ENCODE data around the gene MID1. TPM values are rescaled to one million over a fixed set of nuclear protein-coding genes. Genes with fewer than 3 reads are reported as not detected.

Gene MID1
- total RNA-seq, 1 donor from 2014 or later, result 35.7 TPM

DNA sequence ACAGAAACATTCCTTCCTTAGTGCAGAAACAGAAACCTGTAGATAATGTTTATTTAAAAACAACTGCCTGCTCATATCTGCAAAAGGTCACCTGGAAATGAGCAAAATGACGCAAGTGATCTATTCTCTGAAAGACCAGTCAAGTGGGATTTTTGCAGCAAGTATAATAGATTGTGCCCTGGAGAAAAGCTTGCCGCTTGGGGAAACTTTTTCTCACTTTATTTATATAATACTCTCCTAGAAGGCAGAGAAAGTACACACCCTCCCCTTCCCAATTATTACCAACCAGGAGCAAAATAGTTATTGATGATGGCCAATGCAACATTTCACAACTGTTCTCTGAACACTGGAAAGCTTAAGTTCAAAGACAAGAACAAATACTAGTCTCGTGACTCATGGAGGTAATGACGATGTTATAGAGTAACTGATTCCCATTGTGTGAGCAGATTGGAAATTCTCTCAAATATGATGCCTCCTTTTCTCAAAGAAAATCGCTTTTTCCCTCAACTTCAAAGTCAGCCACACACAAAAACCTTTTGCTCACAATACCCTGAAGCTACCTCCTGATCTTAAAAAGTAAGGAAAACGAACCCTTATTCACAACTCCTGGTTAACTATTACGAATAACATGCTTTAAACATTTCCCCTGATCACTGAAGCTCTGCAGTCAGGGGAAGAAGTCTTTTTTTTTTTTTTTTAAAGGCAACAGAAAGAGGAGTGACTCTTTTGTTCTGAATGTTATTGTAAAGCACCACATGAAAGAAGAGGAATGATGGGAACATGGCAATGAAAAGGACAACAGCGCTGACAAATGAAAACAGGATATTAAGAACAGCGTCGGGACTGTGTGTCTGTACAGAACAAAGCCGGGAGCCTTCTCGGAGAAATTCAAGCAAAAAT, 41.0 kb downstream of the MID1 start:
- intact Hi-C loops (cut with DNase I), result no loop called here
- DNase-seq (ENCODE audit: low spot score), result no peak

- intact Hi-C loops (cut with DNase I), result no loop called here
- no peak for DNase-seq (ENCODE audit: low spot score)
Observed at GRCh38 chrX:10578527-10578926, 41.9 kb downstream of the MID1 start.

- intact Hi-C loops (cut with DNase I), result no loop called here
Observed at GRCh38 chrX:10577853-10578252, 42.5 kb downstream of the MID1 start.

GRCh38 chrX:10576777-10577447, 43.5 kb downstream of the MID1 start:
- intact Hi-C loops (cut with DNase I), result no loop called here
- no peak for DNase-seq (ENCODE audit: low spot score)

More at GRCh38 chrX:10577853-10578252, 42.5 kb downstream of the MID1 start:
- DNase-seq (ENCODE audit: low spot score), result no peak

DNA sequence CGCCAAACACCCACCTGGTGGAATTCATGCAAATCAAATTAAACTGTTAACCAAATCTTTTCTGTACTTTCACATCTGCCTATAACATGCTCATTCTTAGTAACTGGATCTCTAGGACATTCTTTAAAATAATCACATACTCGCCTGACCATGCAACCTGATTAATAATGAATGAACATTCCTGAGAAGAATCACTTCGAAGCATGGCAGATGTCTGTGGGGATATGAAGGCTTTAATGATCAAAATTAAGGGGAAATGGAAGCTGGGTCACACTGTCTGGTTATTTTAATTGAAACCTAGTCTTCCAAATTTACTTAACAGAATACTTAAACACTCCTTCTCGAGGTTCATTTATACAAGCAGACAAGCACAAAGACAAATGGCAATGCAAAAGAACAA, 44.2 kb downstream of the MID1 start:
- intact Hi-C loops (cut with DNase I), result no loop called here

DNA sequence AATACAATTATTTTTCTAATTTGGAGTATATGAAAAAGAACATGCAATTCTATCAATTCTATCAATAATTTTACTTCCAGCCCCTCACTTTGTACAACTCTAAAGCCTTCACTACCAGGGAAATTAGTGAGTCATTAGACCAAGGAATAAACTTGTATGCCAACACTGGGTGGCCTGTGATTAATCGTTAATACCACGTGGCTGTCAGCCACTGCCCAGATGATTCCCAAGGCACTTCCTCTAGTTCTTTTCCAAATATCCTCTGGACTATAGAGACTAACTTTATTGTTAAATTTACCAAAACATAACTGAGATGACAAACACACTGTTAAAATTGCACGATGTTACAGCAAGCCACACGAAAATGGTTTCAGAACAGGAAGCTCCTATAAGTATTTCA, 45.7 kb downstream of the MID1 start:
- intact Hi-C loops (cut with DNase I), result no loop called here

More for the DNA sequence above, 44.2 kb downstream of the MID1 start:
- DNase-seq (ENCODE audit: low spot score), result no peak

DNA sequence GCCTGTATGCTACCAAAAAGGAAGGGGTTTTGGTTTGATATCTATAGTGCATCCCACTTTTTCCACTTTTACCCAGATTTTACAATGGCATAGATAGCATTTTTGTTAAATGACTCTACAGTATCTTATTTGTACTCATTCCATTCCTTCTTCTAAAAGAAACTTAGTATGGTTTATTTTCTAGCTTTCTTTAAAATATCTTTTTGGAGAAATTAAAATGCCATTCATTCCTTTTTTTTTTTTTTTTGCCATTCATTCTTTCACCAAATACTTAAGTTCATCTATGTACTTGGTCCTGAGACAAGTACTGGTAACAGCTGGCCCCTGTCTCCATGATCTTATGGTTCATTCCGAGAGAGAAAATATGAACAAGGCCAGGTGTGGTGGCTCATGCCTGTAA, 49.1 kb downstream of the MID1 start:
- intact Hi-C loops (cut with DNase I), result no loop called here
- DNase-seq (ENCODE audit: low spot score), result no peak

More for the DNA sequence above, 45.7 kb downstream of the MID1 start:
- DNase-seq (ENCODE audit: low spot score), result no peak

DNA sequence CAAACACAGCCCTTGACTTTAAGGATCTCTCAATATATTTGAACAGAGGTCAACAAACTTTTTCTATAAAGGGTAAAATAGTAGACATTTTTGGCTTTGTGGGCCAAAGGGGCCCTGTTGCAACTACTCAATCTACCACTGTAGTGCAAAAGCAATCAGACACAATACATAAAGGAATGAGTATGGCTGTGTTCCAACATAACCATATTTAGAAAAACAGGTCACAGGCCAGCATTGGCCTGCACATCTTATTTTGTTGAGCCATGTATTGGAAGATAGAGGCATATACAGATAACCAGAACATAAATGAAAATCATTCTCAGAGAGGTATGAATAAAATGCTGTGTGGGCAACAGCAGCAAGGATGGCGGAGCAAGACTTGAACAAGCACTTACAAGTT, 49.8 kb downstream of the MID1 start:
- intact Hi-C loops (cut with DNase I), result no loop called here
- DNase-seq (ENCODE audit: low spot score), result no peak

- no peak for DNase-seq (ENCODE audit: low spot score)
- intact Hi-C loops (cut with DNase I), result no loop called here
Observed at GRCh38 chrX:10569946-10570345, 50.4 kb downstream of the MID1 start.

DNA sequence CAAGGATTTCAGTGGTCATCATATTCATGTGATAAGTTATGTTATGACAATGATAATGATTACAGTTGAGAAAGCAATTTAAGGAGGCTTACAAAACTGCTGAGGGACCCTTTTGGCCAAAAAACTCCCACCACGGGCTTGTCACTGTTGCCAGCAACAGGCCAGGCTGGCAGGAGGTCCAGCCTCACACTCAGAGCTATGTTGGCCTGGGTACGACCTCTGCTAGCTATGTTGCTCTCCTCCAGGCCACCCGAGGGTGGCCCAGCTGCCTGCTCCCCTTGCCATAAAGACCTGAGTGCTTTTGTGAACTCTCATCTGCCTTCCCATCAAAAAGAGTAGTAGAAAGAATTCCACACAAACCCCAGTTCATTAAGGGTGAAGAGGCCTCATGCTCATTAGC, 52.0 kb downstream of the MID1 start:
- DNase-seq (ENCODE audit: low spot score), result no peak
- intact Hi-C loops (cut with DNase I), result no loop called here

DNA sequence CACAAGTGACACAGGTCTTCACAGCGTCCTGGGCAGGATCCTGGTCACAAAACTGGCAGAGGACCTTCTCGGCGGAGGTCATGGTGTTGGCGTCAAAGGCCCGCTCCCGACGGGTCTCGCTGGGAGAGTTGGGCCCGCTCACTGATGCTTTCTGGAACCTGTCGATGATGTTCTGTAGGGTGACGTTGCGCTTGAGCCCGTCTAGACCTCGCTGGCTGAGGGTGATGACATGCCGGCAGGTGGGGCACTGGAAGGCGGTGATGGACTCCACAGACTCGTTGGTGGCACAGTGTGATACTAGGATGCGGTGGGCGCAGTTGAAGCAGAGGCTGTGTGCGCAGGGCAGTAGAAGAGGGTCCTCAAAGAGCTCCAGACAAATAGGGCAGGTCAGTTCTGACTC, 53.2 kb downstream of the MID1 start:
- no peak for DNase-seq (ENCODE audit: low spot score)
- intact Hi-C loops (cut with DNase I), result no loop called here

GRCh38 chrX:10566716-10567097, 53.7 kb downstream of the MID1 start:
- intact Hi-C loops (cut with DNase I), result no loop called here
- DNase-seq (ENCODE audit: low spot score), result no peak

DNA sequence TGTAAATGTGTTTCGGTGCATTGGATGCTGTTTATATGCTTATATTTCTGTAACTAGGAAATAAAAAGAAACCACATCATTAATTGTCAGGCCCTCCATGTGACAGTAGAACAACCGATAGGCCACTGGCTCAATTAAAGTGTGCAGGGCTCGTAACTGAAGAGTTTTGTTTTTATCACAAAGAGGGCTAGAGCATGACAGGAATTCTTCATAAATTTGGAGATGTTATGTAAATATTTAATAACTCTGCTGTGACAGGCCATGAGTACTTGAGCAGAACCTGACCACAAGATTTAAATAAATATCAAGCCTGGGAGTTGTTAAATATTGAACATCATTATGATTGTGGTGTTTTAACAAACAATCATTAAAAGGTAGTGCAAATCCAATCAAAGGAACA, 55.9 kb downstream of the MID1 start:
- intact Hi-C loops (cut with DNase I), result no loop called here

GRCh38 chrX:10557166-10557565, 63.2 kb downstream of the MID1 start:
- intact Hi-C loops (cut with DNase I), result no loop called here
- DNase-seq (ENCODE audit: low spot score), result no peak

More for the DNA sequence above, 55.9 kb downstream of the MID1 start:
- no peak for DNase-seq (ENCODE audit: low spot score)

DNA sequence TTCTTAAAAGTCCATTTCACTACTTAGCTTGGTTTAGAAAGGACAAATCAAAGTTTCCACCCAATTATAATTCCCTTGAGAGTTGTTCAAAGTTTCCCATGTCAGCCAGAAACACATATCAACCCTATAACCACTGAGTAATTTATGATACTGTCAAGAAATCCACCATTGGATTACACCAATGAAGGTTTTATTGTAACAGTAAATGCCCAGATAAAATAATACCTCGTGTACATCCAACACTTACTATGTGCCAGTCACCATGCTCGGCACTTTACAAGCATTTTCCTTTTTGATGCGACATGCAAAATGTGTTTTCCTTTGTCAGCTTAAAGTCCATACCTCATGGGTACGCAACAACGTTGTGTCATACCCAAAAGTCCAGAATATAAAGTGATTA, 64.0 kb downstream of the MID1 start:
- intact Hi-C loops (cut with DNase I), result no loop called here
- no peak for DNase-seq (ENCODE audit: low spot score)

DNA sequence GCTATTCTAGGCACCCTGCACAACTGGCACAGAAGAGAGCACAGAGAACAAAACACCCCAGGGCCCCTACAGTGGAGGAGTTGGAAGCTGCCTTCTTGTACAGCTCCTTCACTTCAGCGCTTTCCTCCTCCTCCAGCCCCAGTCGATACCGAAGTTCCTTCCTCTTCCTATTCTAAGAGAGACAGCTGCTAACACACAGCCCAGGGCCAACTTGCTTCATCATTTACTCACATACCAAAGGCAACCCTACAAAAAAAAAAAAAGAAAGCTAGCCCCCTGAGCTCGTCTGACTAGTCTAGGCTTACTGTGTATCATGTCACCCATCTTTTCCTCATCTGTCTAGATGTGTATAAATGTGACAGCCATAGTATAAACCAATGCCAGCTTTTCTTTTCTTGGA, 64.5 kb downstream of the MID1 start:
- intact Hi-C loops (cut with DNase I), result no loop called here
- DNase-seq (ENCODE audit: low spot score), result no peak

DNA sequence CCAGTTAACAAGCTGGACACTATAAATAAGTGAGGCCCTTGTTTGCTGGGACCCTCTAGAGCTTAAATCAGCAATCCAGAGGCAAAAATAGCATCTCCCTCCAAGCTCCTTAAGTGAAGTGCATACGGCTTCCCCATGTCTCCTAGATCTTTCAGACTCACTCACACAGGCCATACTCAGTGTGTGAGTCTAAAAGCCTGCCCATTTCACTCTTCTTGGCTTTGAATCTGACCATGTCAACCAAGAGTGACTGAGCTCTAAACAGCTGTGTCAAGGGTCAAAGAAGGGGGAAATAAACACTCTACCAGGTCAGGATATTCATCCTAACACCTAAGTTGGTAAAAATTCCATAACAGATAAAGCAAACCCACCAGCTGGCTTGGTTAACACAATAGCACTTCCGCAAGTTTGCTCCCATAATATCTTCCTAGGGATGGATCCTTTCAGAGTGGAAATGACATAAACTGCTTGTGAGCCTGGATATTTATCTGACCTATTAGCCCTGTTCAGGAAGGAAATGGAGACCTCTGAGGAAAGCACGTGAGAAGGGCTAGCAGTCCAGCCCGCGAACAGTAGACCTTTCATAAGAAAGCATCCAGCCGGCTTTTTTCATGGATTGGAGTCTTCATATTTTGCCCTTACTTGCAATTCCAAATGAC, 65.6 kb downstream of the MID1 start:
- intact Hi-C loops (cut with DNase I), result no loop called here
- no peak for DNase-seq (ENCODE audit: low spot score)

GRCh38 chrX:10549280-10549679, 71.1 kb downstream of the MID1 start:
- intact Hi-C loops (cut with DNase I), result no loop called here
- DNase-seq (ENCODE audit: low spot score), result no peak

DNA sequence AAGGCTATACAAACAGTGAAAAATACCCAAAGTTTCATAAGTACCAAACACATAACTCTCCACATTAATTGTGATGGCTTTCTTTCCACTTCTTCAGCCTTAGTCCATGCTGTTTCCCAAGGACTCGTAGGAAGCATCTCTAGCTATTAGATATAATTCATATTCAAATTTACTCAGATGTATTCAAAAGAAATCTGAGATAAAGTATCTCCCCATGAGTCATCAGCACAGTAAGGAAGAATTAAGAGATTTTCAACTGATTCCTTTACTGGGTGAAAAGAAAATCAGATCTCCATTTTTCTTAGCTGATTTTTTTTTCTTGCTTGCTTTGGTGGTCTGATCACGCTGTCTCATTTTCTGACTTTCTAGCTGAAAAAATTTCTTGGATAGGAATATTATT, 71.7 kb downstream of the MID1 start:
- intact Hi-C loops (cut with DNase I), result no loop called here

DNA sequence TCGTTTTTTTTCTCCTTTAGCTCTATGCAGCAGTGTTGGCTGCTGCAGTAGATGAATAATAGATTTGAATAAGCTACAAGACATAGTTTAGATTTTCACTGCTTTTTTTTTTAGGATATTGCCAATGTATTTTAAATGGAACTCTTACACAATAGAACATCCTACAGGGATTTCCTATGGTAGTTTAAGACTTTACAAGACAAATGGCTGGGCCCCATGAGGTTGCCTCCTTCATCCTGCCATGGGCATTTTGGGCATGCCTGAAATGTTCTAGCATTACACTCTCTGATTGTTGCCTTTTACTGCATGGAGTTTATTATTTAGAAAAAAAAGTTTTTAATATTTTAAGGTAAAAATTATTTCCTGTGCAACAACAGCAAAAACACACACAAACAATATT, 74.5 kb downstream of the MID1 start:
- no peak for DNase-seq (ENCODE audit: low spot score)
- intact Hi-C loops (cut with DNase I), result no loop called here

More for the DNA sequence above, 71.7 kb downstream of the MID1 start:
- DNase-seq (ENCODE audit: low spot score), result no peak

GRCh38 chrX:10542586-10542985, 77.8 kb downstream of the MID1 start:
- intact Hi-C loops (cut with DNase I), result no loop called here
- no peak for DNase-seq (ENCODE audit: low spot score)
